MV-4-11 (cell line): ENCODE results near the gene RPS6KB2.
"Not testable (repeated sequence)": the region's sequence is repeated elsewhere in the genome, so short reads cannot be mapped to it uniquely, and the experiment has no call there.

Experiments used
- DNase-seq: peaks from one replicate; lab custom pipeline; 2025; lab: John Stamatoyannopoulos, UW

Gene RPS6KB2

GRCh38 chr11:67410984-67411784 lies 17.1 kb upstream of the RPS6KB2 start:
- no peak for DNase-seq

GRCh38 chr11:67411785-67412152 lies 16.5 kb upstream of the RPS6KB2 start:
- DNase-seq, result no peak

- no peak for DNase-seq
Observed at GRCh38 chr11:67412495-67413179, 15.7 kb upstream of the RPS6KB2 start.

GRCh38 chr11:67413266-67413849 lies 14.9 kb upstream of the RPS6KB2 start:
- no peak for DNase-seq

GRCh38 chr11:67415501-67416304 lies 12.6 kb upstream of the RPS6KB2 start, which contains the start of gene CARNS1:
TSS of gene CARNS1 (plus strand) at chr11:67415678. CDS start at chr11:67416200, 522 bp downstream.
- DNase-seq, result no peak

DNA sequence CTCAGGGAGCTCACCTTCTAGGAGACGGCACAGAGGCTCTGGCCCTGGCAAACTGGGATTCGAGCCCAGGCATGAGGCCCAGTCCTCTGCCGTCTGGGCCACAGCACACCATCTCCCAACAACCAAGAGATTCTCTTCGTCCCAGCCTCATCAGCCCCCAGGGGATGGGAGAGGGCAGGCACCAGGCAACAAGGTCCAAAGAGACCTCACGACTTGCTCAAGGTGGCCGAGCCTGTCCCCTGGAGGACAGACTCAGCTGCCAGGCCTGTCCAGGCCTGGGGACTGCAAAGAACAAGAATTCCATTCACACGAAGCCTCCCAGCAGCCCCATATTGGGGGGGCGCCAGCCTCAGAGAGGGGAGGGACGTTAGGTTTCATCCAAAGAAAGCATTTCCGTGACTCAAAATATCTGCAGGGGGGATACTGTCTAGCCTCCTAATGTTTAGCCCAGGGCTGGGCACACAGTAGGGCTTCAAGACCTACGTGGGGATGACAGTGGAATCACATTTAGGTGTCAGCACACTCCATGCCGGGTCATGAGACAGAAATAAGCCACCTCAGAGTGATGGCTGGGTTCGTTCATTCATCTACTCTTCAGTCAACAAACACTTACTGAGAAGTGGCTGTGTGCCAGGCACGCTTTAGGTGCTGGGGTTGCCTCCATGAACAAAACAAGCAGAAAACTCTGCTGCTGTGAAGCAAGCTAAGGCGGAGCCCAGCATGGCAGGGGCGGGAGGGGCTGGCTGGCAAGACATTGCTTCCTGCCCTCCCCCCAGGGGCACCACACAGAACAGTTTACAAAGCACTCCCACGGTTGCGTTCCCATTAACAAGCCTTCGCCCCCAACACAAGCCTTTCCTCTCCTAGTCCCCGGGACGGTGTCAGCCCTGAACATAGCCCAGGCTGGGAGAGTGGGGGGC lies 11.6 kb upstream of the RPS6KB2 start:
- DNase-seq, result peak; percentile 16

DNA sequence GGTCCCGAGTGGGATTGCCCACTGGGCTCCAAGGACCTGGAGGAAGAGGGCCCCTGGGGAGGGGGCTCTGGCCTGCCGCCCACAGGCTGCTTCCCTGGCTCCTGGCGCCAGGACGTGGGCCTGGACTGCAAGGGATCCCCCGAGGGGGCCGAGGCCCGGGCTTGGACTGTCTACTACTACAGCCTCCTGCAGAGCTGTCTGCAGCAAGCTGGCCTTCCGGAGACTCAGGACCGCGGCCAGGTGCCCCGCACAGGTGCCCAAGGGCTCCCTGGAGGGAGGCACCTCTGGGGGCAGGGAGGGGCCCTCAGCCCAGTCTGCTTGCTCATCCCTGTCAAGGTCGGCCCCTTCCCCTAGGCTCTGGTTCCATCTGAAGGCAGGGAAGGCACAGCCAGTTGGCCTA lies 10.9 kb upstream of the RPS6KB2 start:
- DNase-seq, result no peak

- peak; percentile 22 for DNase-seq
Observed at GRCh38 chr11:67418476-67419281, 9.6 kb upstream of the RPS6KB2 start.

DNA sequence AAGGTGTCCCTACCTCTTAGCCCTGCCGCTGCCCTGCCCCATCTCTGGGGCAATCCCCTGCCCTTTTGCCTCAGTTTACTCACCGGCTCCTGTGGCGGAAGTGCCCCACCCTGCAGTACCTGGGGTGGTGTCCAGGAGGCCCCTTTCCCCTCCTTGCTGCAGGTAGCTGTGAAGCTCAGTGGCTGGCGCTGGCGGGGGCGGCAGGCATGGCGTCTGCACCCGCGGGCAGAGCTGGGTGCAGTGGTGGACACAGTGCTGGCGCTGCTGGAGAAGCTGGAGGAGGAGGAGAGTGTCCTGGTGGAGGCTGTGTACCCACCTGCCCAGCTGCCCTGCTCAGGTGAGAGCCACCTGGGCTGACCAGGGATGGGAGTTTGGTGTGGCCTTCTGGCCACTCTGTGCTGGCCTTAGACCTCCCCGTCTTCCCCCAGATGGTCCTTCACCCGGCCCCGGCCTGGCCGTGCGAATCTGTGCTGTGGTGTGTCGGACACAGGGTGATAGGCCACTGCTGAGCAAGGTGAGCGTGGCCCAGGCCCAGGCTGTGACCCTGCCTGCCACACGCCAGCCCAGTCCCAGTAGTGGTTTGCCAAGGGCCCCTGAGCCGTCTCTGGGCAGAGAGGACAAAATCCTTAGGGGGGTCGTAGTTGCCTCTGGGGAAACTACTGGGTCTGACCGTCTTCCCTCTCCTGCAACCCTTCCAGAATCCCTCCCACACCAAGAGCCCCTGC lies 8.8 kb upstream of the RPS6KB2 start:
- DNase-seq, result no peak

DNA sequence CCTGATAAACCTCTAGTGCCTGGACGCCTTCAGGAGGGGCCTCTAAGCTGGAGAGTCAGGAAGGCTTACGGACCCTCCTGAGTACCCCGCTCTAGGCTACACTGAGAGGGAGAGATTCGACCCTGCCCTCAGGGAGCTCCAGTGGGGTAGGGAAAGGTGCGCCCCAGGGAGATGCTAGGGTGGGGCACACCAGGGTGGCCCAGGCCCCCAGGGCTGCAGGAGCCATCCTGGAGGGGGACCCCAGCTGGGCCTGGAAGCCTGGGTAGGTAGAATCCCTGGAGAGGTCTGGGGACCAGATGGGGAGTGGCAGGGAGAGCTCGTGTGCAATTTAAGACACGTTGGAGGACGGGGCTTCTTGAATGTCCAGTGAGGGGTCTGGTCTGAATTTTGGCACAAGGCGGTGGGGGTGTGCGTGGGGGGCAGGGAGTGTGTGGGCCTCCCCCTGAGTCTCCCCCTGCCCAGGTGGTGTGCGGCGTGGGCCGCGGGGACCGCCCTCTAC lies 8.1 kb upstream of the RPS6KB2 start:
- no peak for DNase-seq

DNA sequence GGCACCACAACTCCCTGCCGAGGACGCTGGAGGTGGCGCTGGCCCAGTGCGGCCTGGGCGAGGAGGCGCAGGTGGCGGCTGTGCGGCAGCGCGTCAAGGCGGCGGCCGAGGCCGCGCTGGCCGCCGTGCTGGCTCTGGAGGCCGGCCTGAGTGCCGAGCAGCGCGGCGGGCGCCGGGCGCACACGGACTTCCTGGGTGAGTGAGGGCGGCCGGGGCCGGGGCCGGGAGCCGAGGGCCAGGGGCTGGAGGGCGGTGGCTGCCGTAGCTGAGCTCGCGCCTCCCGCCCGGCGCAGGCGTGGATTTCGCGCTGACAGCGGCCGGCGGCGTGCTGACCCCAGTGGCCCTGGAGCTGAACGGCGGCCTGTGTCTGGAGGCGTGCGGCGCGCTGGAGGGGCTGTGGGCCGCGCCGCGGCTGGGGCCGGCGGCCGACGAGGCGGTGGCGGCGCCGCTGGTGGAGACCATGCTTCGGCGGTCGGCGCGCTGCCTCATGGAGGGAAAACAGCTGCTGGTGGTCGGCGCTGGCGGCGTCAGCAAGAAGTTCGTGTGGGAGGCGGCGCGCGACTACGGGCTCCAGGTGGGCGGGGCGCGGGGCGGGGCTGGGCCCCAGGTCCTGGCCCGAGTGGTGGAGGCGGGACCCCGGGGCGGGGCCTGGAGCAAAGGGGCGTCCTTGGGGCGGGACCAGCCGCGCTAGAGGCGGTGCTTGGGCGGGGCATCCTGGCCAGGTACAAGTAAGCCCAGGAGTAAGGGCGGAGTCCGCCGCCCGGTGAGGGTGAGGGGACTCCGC lies 7.5 kb upstream of the RPS6KB2 start:
- peak; percentile 80 for DNase-seq

GRCh38 chr11:67421430-67422031 lies 6.8 kb upstream of the RPS6KB2 start:
- no peak for DNase-seq

- no peak for DNase-seq
Observed at GRCh38 chr11:67422891-67423290, 5.4 kb upstream of the RPS6KB2 start.

GRCh38 chr11:67423466-67423865 lies 4.8 kb upstream of the RPS6KB2 start:
- DNase-seq, result no peak

- no peak for DNase-seq
Observed at GRCh38 chr11:67423891-67424613, 4.2 kb upstream of the RPS6KB2 start.

- not testable (repeated sequence) for DNase-seq
Observed at GRCh38 chr11:67427364-67427859, 882 bp upstream of the RPS6KB2 start.

GRCh38 chr11:67429038-67429668 lies 859 bp downstream of the RPS6KB2 start:
- no peak for DNase-seq
